Measurements from ENCODE around the gene FYN. TPM values are rescaled to one million over a fixed set of nuclear protein-coding genes. Genes with fewer than 3 reads are reported as not detected.

Gene FYN
- total RNA-seq, 1 experiment from 2014 or later, result 60.6 TPM

GRCh38 chr6:111824608-111825337, 48.5 kb downstream of the FYN start:
- in situ Hi-C loops (cut with HindIII; ENCODE audit: low pct_unique_long_range_greater_than_20kb, low sequenced_read_pairs), result no loop called here
- DNase-seq (ENCODE audit: low read depth, low spot score), result no peak

GRCh38 chr6:111823831-111824607, 49.2 kb downstream of the FYN start:
- in situ Hi-C loops (cut with HindIII; ENCODE audit: low pct_unique_long_range_greater_than_20kb, low sequenced_read_pairs), result no loop called here
- no peak for DNase-seq (ENCODE audit: low read depth, low spot score)

GRCh38 chr6:111823012-111823411, 50.2 kb downstream of the FYN start:
- DNase-seq (ENCODE audit: low read depth, low spot score), result no peak
- in situ Hi-C loops (cut with HindIII; ENCODE audit: low pct_unique_long_range_greater_than_20kb, low sequenced_read_pairs), result no loop called here

GRCh38 chr6:111819458-111819857, 53.8 kb downstream of the FYN start:
- in situ Hi-C loops (cut with HindIII; ENCODE audit: low pct_unique_long_range_greater_than_20kb, low sequenced_read_pairs), result no loop called here

GRCh38 chr6:111818539-111819226, 54.6 kb downstream of the FYN start:
- in situ Hi-C loops (cut with HindIII; ENCODE audit: low pct_unique_long_range_greater_than_20kb, low sequenced_read_pairs), result no loop called here
- DNase-seq (ENCODE audit: low read depth, low spot score), result no peak

More at GRCh38 chr6:111819458-111819857, 53.8 kb downstream of the FYN start:
- DNase-seq (ENCODE audit: low read depth, low spot score), result no peak

GRCh38 chr6:111817451-111818120, 55.7 kb downstream of the FYN start:
- peak; percentile 65 for DNase-seq (ENCODE audit: low read depth, low spot score)
- in situ Hi-C loops (cut with HindIII; ENCODE audit: low pct_unique_long_range_greater_than_20kb, low sequenced_read_pairs), result no loop called here

- no peak for DNase-seq (ENCODE audit: low read depth, low spot score)
- in situ Hi-C loops (cut with HindIII; ENCODE audit: low pct_unique_long_range_greater_than_20kb, low sequenced_read_pairs), result no loop called here
Measured at GRCh38 chr6:111813677-111814310, 59.5 kb downstream of the FYN start.

GRCh38 chr6:111813237-111813636, 60.0 kb downstream of the FYN start:
- in situ Hi-C loops (cut with HindIII; ENCODE audit: low pct_unique_long_range_greater_than_20kb, low sequenced_read_pairs), result no loop called here
- no peak for DNase-seq (ENCODE audit: low read depth, low spot score)

GRCh38 chr6:111812060-111813038, 60.9 kb downstream of the FYN start:
- in situ Hi-C loops (cut with HindIII; ENCODE audit: low pct_unique_long_range_greater_than_20kb, low sequenced_read_pairs), result no loop called here
- DNase-seq (ENCODE audit: low read depth, low spot score), result no peak

- in situ Hi-C loops (cut with HindIII; ENCODE audit: low pct_unique_long_range_greater_than_20kb, low sequenced_read_pairs), result no loop called here
- DNase-seq (ENCODE audit: low read depth, low spot score), result no peak
Measured at GRCh38 chr6:111810294-111811131, 62.7 kb downstream of the FYN start.

GRCh38 chr6:111809766-111810165, 63.5 kb downstream of the FYN start:
- DNase-seq (ENCODE audit: low read depth, low spot score), result no peak
- in situ Hi-C loops (cut with HindIII; ENCODE audit: low pct_unique_long_range_greater_than_20kb, low sequenced_read_pairs), result no loop called here

GRCh38 chr6:111809264-111809663, 64.0 kb downstream of the FYN start:
- no peak for DNase-seq (ENCODE audit: low read depth, low spot score)

GRCh38 chr6:111808493-111808892, 64.8 kb downstream of the FYN start:
- in situ Hi-C loops (cut with HindIII; ENCODE audit: low pct_unique_long_range_greater_than_20kb, low sequenced_read_pairs), result no loop called here
- DNase-seq (ENCODE audit: low read depth, low spot score), result no peak

More at GRCh38 chr6:111809264-111809663, 64.0 kb downstream of the FYN start:
- in situ Hi-C loops (cut with HindIII; ENCODE audit: low pct_unique_long_range_greater_than_20kb, low sequenced_read_pairs), result no loop called here

- DNase-seq (ENCODE audit: low read depth, low spot score), result peak; percentile 49
- in situ Hi-C loops (cut with HindIII; ENCODE audit: low pct_unique_long_range_greater_than_20kb, low sequenced_read_pairs), result no loop called here
Measured at GRCh38 chr6:111806561-111807497, 66.4 kb downstream of the FYN start.

GRCh38 chr6:111806165-111806547, 67.1 kb downstream of the FYN start:
- no peak for DNase-seq (ENCODE audit: low read depth, low spot score)
- in situ Hi-C loops (cut with HindIII; ENCODE audit: low pct_unique_long_range_greater_than_20kb, low sequenced_read_pairs), result no loop called here
